HG03045 (cell line): ENCODE measurements around the gene KRTAP2-4.
"Not testable (repeated sequence)": the region's sequence is repeated elsewhere in the genome, so short reads cannot be mapped to it uniquely, and the experiment has no call there.

Experiments used
- ATAC-seq: cut with Tn5 transposase; IDR thresholded peaks from one replicate; pipeline ENCODE4 v1.9.1; 2021; ENCODE audit warnings: mild to moderate bottlenecking, moderate library complexity; ENCODE audit not compliant: unreplicated experiment

Gene KRTAP2-4

GRCh38 chr17:41040783-41041571 is 24.7 kb downstream of the KRTAP2-4 start, which contains the start of gene KRTAP1-1:
TSS of gene KRTAP1-1 (minus strand) at chr17:41041450. CDS start at chr17:41041397, 53 bp downstream.
- ATAC-seq: not testable (repeated sequence)

GRCh38 chr17:41037853-41038350 is 27.8 kb downstream of the KRTAP2-4 start:
- ATAC-seq: no peak

GRCh38 chr17:41034346-41034935 is 31.2 kb downstream of the KRTAP2-4 start, which contains the start of gene KRTAP1-3:
TSS of gene KRTAP1-3 (minus strand) at chr17:41034874. CDS start at chr17:41034821, 53 bp downstream.
- ATAC-seq: not testable (repeated sequence)

- no peak for ATAC-seq
Observed at GRCh38 chr17:41029633-41030245, 35.9 kb downstream of the KRTAP2-4 start, which contains the start of gene KRTAP1-4. TSS of gene KRTAP1-4 (minus strand) at chr17:41030195. CDS start at chr17:41030078, 117 bp downstream.

- no peak for ATAC-seq
Observed at GRCh38 chr17:41026715-41027471, 38.8 kb downstream of the KRTAP2-4 start, which contains the start of gene KRTAP1-5. TSS of gene KRTAP1-5 (minus strand) at chr17:41027208. CDS start at chr17:41027155, 53 bp downstream.

GRCh38 chr17:41024697-41025096 is 41.0 kb downstream of the KRTAP2-4 start:
- no peak for ATAC-seq

- no peak for ATAC-seq
Observed at GRCh38 chr17:41020336-41020735, 45.3 kb downstream of the KRTAP2-4 start.

- ATAC-seq: no peak
Observed at GRCh38 chr17:41019415-41019814, 46.3 kb downstream of the KRTAP2-4 start.

- ATAC-seq: no peak
Observed at GRCh38 chr17:41018541-41018940, 47.1 kb downstream of the KRTAP2-4 start.

GRCh38 chr17:41016578-41017215 is 49.0 kb downstream of the KRTAP2-4 start:
- no peak for ATAC-seq

GRCh38 chr17:41015454-41015853 is 50.2 kb downstream of the KRTAP2-4 start:
- ATAC-seq: no peak
